ENCODE data around the gene SNORC.

The SNORC gene

DNA sequence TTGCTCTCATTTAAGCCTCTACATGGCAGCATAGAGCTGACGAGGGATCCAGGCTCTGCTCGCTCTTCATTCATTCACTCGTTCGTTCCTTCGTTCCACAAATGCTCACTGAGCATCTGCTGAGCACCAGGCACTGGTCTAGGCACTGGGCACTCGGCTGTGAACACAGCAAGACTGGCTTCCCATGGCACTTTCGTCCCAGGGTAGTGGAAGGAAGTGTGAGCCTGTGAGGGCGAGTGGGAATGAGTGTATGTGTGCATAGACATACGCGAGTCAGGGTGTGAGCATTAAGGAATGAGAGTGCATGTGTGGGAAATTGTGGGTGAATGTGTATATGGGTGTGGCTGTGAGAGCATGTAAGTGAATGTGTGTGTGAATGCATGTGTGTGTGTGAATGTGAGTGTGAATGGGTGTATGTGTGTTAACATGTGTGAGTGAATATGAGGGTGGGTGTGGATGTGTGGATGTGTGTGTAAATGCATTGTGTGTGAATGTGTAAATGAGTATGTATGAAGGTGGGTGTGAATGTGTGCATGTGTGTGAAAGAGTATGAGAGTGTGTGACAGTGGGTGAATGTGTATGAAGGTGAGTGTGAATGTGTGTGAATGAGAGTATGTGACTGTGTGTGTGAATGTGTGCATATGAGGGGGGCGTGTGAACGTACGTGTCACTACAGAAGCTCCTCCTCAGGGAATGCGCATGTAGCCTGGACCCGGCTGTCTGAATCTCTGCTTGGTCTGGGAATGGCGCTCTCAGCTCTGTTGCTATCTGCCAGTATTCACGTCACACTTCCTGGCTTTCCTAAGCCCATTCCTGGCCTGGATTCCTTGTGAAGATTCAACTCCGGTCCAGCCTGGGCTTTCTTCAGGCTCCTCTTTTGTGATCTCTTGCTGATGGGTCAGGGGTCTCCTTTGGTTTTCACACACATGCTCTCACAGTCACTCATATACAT lies 28.8 kb downstream of the SNORC start:
- Histone ChIP-seq H3K27ac (ENCODE audit: low read depth, low read length) (no peak overlapping the region), H3K79me2 (ENCODE audit: control insufficient read depth, low read length) (no peaks in the 10 kb centered on the region), H3K9me2 (replicated peaks; ENCODE audit: control insufficient read depth, low read length) (no peaks in the 10 kb centered on the region), H3K9me3 (ENCODE audit: control insufficient read depth, insufficient read depth, low read length) (no peaks in the 10 kb centered on the region), H3K36me3 (ENCODE audit: control insufficient read depth, low read length) (no peaks in the 10 kb centered on the region), H3K4me3 (ENCODE audit: low read length) (no peak overlapping the region), H3K4me1 (ENCODE audit: control insufficient read depth, low read length) (no peaks in the 10 kb centered on the region), H3F3A (ENCODE audit: control insufficient read depth, insufficient read depth) (no peaks in the 10 kb centered on the region), H3K4me2 (ENCODE audit: low read length) (no peak overlapping the region), H4K20me1 (ENCODE audit: control insufficient read depth, insufficient read depth, low read depth, low read length) (no peaks in the 10 kb centered on the region), H3K27me3 (ENCODE audit: control insufficient read depth, low read length) (0 out of 2 replicates have a peak, but pooled peaks cover 2% of the 10 kb centered on the region)
- no peak for TF ChIP-seq EZH2phosphoT487 (IDR thresholded peaks at IDR 0.05; ENCODE audit: borderline replicate concordance, low read length)
- TF ChIP-seq, protein P1, sequence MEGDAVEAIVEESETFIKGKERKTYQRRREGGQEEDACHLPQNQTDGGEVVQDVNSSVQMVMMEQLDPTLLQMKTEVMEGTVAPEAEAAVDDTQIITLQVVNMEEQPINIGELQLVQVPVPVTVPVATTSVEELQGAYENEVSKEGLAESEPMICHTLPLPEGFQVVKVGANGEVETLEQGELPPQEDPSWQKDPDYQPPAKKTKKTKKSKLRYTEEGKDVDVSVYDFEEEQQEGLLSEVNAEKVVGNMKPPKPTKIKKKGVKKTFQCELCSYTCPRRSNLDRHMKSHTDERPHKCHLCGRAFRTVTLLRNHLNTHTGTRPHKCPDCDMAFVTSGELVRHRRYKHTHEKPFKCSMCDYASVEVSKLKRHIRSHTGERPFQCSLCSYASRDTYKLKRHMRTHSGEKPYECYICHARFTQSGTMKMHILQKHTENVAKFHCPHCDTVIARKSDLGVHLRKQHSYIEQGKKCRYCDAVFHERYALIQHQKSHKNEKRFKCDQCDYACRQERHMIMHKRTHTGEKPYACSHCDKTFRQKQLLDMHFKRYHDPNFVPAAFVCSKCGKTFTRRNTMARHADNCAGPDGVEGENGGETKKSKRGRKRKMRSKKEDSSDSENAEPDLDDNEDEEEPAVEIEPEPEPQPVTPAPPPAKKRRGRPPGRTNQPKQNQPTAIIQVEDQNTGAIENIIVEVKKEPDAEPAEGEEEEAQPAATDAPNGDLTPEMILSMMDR (IDR thresholded peaks at IDR 0.05; ENCODE audit: low read depth, low read length, poor library complexity, severe bottlenecking), result no peak

DNA sequence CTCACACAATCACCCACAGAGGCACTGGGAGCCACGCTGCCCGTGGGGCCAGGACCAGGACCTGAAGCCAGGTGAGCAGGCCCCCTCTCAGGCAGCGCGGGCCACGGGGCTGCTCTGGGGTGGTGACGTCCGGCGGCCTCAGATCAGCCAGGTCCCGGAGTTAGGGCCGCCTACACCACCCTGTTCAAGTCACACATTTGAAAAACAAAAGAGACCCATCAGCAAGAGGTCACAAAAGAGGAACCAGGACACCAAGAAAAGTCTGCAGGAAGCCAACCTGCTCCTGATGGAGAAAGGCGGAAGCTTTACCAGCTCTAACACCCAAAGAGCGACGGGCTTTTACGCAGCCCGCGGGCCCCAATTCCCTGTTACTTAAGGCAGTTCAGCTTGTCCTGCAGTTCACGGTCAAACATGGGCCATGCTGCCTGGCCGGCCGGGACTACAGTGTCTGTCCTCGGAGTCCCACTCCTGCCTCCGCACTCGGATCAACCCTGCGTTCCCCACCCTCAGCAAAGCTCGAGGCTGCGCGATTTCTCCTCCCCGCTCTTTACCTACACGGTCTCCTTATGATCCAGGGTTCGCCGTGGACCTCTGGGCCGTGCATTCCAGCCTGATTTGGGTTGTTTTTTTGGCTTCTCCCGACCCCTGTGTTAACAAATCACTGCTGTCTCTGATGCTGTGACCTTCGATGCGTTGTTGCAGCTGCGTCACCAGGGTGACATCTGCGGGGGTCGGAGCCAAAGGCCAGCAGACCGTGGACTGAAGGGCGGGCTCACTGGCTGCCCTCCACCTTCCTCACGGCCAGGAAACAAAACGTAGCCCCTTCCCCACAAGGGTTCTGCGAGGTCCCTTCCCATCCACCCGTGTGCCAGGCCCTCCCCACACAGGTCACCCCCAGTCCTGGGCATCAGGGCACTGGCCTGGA lies 31.0 kb downstream of the SNORC start:
- Histone ChIP-seq H3K4me1 (ENCODE audit: control insufficient read depth, low read length) (no peaks in the 10 kb centered on the region), H3K79me2 (ENCODE audit: control insufficient read depth, low read length) (no peaks in the 10 kb centered on the region), H3K36me3 (ENCODE audit: control insufficient read depth, low read length) (no peaks in the 10 kb centered on the region), H3K27ac (ENCODE audit: low read depth, low read length) (no peak overlapping the region), H3K9me3 (ENCODE audit: control insufficient read depth, insufficient read depth, low read length) (no peaks in the 10 kb centered on the region), H3K4me2 (ENCODE audit: low read length) (no peak overlapping the region), H3K27me3 (ENCODE audit: control insufficient read depth, low read length) (0 out of 2 replicates have a peak, but pooled peaks cover 2% of the 10 kb centered on the region), H3K9me2 (replicated peaks; ENCODE audit: control insufficient read depth, low read length) (no peaks in the 10 kb centered on the region), H3K4me3 (ENCODE audit: low read length) (no peak overlapping the region), H4K20me1 (ENCODE audit: control insufficient read depth, insufficient read depth, low read depth, low read length) (no peaks in the 10 kb centered on the region), H3F3A (ENCODE audit: control insufficient read depth, insufficient read depth) (no peaks in the 10 kb centered on the region)
- no peak for TF ChIP-seq EZH2phosphoT487 (IDR thresholded peaks at IDR 0.05; ENCODE audit: borderline replicate concordance, low read length)
- TF ChIP-seq, protein P1 (IDR thresholded peaks at IDR 0.05; ENCODE audit: low read depth, low read length, poor library complexity, severe bottlenecking), result no peak

DNA sequence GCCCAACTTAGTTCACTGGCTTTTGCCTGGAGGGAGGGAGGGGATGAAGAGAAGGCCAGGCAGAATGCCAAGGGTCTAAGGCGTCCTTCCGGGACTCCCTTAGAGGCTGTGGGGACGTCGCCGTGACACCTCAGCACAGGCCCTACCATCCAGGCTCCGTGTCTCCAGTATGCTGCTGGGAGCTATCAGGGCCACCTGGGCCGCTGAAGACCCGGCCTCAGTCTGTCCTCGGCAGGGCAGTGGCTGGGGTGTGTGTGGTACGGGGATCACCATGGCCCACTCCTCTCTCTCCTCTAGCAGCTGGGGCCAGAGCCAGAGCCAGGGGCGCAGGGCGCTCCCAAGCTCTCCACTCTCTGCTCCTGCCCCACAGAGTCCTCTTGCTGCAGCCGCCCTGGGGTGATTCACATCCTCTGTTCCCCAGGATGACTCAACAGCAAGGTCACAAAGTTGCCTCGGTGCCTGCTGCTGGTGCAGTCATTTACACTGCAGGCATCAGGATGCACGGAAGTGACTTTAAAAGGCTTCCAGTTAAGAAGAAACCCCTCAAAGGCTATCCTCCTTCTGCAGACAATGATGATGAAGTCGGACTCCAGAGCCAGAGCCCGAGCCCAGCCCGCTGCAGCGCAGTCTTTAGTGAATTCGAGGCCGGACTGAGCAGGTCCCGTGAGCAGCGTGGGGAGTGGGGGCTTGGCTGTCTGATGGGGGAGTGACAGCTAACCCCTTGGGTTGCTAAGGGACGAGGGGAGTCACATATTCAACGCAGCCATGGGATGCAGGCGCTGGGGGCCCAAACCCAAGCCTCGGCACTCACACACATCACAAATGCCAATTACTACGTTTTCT lies 31.9 kb downstream of the SNORC start:
- Histone ChIP-seq H3K4me1 (ENCODE audit: control insufficient read depth, low read length) (no peaks in the 10 kb centered on the region), H3K36me3 (ENCODE audit: control insufficient read depth, low read length) (no peaks in the 10 kb centered on the region), H3F3A (ENCODE audit: control insufficient read depth, insufficient read depth) (no peaks in the 10 kb centered on the region), H3K9me2 (replicated peaks; ENCODE audit: control insufficient read depth, low read length) (no peaks in the 10 kb centered on the region), H3K9me3 (ENCODE audit: control insufficient read depth, insufficient read depth, low read length) (no peaks in the 10 kb centered on the region), H3K4me2 (ENCODE audit: low read length) (no peak overlapping the region), H3K27ac (ENCODE audit: low read depth, low read length) (no peak overlapping the region), H3K4me3 (ENCODE audit: low read length) (no peak overlapping the region), H3K79me2 (ENCODE audit: control insufficient read depth, low read length) (no peaks in the 10 kb centered on the region), H3K27me3 (ENCODE audit: control insufficient read depth, low read length) (0 out of 2 replicates have a peak, but pooled peaks cover 2% of the 10 kb centered on the region), H4K20me1 (ENCODE audit: control insufficient read depth, insufficient read depth, low read depth, low read length) (no peaks in the 10 kb centered on the region)
- no peak for TF ChIP-seq EZH2phosphoT487 (IDR thresholded peaks at IDR 0.05; ENCODE audit: borderline replicate concordance, low read length)

Measured in DOHH2 (cell line).